ENCODE data around the gene BRSK2.
"Not testable (repeated sequence)": the region's sequence is repeated elsewhere in the genome, so short reads cannot be mapped to it uniquely, and the experiment has no call there.

BRSK2 gene

GRCh38 chr11:1503708-1504104 lies 114.0 kb downstream of the BRSK2 start:
- TF ChIP-seq GATA1 (IDR thresholded peaks at IDR 0.05; ENCODE audit: low read depth, low read length), result no peak
- TF ChIP-seq POLR2A (IDR thresholded peaks at IDR 0.05; ENCODE audit: low read length), result no peak
- DNase-seq, result no peak

DNA sequence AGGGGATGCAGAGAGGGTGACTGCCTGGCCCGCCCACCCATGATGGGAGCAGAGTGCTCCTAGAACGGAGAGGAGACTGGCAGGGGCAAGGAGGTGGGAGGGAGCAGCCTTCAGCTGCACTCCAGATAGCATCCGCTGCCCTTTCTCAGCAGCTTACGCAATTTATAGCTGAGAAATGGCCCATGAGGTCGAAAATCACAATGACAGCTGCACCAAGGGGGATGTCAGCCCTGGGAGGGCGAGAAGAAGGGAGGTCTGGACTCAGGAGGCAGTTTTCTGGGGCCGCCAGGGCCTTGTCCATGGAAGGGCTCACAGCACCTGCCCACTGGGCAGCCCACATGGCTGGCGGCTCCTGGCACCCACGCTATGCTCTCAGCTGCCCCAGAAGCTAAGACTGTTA lies 114.4 kb downstream of the BRSK2 start:
- TF ChIP-seq GATA1 (IDR thresholded peaks at IDR 0.05; ENCODE audit: low read depth, low read length), result no peak
- no peak for TF ChIP-seq POLR2A (IDR thresholded peaks at IDR 0.05; ENCODE audit: low read length)
- no peak for DNase-seq

DNA sequence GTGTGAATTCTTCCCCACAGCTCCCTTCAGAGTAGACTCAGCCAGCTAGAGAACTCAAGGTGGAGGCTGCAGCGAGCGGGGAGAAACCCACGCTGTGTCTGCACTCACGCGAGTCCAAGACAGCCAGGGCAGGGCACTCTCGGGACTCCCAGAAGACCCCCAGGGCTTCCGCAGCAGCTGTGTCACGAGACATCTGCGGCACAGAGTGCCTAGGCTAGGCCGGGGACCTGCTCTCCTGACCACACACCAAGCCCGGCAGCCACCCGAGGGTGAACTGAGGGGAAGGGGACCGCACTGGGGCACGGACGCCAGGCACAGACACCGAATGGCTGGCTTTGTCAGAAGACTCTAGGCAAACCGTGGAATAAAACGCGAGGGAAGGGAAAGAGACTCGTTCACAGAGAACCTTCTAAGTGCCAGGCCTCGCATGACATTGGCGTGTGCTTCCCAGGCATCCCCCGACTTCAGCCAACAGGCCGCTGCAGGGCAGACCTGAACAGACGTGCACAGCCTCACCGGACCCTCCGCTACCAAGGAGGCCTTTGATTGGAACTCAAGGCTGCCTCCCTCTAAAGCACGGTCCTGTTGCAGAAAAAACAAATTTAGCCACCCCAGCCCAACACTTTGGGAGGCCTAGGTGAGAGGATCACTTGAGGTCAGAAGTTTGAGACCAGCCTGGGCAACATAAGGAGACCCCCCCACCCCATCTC lies 115.0 kb downstream of the BRSK2 start:
- no peak for TF ChIP-seq POLR2A (IDR thresholded peaks at IDR 0.05; ENCODE audit: low read length)
- no peak for TF ChIP-seq GATA1 (IDR thresholded peaks at IDR 0.05; ENCODE audit: low read depth, low read length)
- no peak for DNase-seq

DNA sequence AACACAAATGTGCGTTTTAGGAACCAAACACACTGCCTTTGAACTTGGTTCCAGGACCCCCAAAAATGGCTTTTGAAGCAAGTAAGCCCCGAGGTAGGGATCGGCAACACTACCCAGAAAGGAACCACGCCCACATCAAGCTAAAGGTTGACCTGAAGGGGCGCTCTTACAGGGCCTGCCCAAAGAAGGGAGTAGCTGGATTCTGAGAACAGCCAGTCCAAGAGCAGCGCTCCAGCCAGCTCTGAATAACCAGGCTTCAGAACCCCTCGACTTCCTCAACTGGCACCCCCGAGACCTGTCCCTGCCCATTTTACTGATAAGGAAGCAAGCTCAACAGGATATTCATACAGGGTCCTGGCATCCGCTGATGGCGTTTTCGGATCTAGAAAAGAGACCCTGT lies 115.7 kb downstream of the BRSK2 start:
- DNase-seq, result no peak

GRCh38 chr11:1506981-1507380 lies 117.2 kb downstream of the BRSK2 start:
- no peak for TF ChIP-seq GATA1 (IDR thresholded peaks at IDR 0.05; ENCODE audit: low read depth, low read length)
- TF ChIP-seq POLR2A (IDR thresholded peaks at IDR 0.05; ENCODE audit: low read length), result no peak
- no peak for DNase-seq

More for the DNA sequence above, 115.7 kb downstream of the BRSK2 start:
- TF ChIP-seq POLR2A (IDR thresholded peaks at IDR 0.05; ENCODE audit: low read length) (no peak), GATA1 (IDR thresholded peaks at IDR 0.05; ENCODE audit: low read depth, low read length) (no peak)

GRCh38 chr11:1507381-1508140 lies 117.8 kb downstream of the BRSK2 start:
- TF ChIP-seq GATA1 (IDR thresholded peaks at IDR 0.05; ENCODE audit: low read depth, low read length) (no peak), POLR2A (IDR thresholded peaks at IDR 0.05; ENCODE audit: low read length) (no peak)
- no peak for DNase-seq

DNA sequence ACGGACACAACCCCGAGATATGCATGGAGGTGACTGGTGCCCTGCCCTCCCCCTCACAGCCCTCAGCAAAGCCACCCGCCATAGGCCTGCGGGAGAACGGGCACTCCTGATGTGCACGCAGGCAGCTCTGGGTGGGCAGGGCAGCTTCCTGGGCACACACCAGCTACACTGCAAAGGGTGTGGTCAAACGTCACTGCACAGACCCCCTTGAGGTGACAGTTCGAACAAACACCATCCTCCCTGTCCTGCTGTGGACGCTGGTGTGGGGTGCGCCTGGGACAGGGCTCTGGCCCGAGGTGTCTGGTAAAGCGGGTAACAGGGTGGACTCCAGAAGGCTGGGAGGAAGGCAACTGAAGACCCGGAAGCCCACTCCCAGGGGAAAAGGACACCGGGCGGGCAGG lies 118.8 kb downstream of the BRSK2 start:
- DNase-seq, result no peak
- no peak for TF ChIP-seq GATA1 (IDR thresholded peaks at IDR 0.05; ENCODE audit: low read depth, low read length)
- TF ChIP-seq POLR2A (IDR thresholded peaks at IDR 0.05; ENCODE audit: low read length), result no peak

- DNase-seq, result no peak
- no peak for TF ChIP-seq POLR2A (IDR thresholded peaks at IDR 0.05; ENCODE audit: low read length)
- no peak for TF ChIP-seq GATA1 (IDR thresholded peaks at IDR 0.05; ENCODE audit: low read depth, low read length)
These were observed 119.3 kb downstream of the BRSK2 start for GRCh38 chr11:1508986-1509385.

DNA sequence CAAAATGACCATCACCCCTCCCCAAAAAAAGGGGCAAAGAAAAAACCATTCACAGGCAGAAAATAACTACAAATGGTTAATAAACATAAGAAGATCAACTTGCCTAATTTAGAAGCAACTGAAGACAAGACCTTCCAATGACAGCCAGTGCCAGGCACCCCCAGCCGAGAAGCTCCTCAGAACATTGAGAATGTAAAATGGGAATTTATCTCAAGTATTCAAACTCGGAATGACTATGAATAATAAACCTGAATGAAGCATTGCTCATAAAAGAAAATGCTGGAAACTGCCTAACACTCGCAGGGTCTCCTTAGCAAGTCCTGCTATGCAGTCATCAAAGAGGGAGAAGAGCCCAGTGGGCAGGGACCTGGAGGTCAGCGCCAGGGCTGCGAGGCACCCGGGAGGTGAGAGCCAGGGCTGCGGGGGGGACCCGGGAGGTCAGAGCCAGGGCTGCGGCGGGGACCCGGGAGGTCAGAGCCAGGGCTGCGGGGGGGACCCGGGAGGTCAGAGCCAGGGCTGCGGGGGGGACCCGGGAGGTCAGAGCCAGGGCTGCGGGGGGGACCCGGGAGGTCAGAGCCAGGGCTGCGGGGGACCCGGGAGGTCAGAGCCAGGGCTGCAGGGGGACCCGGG lies 120.0 kb downstream of the BRSK2 start:
- no peak for TF ChIP-seq POLR2A (IDR thresholded peaks at IDR 0.05; ENCODE audit: low read length)
- no peak for DNase-seq

GRCh38 chr11:1510351-1510750 lies 120.6 kb downstream of the BRSK2 start:
- DNase-seq, result not testable (repeated sequence)

DNA sequence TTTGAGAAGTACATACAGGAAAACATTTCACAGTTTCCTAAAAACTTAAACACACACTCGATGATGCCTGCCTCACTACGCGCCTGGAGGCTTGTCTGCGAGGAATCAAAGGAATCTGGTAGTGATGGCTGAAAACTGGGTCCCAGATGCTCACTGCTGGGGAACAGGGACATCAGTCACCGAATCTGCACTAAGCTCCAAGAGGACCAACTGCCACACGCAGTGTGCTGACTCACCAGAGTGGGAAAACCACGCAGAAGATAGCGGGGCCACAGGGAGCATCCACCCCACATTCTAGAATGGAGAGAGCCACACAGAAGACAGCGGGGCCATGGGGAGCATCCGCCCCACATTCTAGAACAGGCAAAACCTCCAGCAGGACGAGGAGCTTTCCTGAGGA lies 121.2 kb downstream of the BRSK2 start:
- TF ChIP-seq POLR2A (IDR thresholded peaks at IDR 0.05; ENCODE audit: low read length), result no peak
- TF ChIP-seq GATA1 (IDR thresholded peaks at IDR 0.05; ENCODE audit: low read depth, low read length), result no peak
- no peak for DNase-seq

- no peak for DNase-seq
These were observed 122.3 kb downstream of the BRSK2 start for GRCh38 chr11:1511937-1512496.

More at GRCh38 chr11:1511937-1512496, 122.3 kb downstream of the BRSK2 start:
- no peak for TF ChIP-seq GATA1 (IDR thresholded peaks at IDR 0.05; ENCODE audit: low read depth, low read length)
- no peak for TF ChIP-seq POLR2A (IDR thresholded peaks at IDR 0.05; ENCODE audit: low read length)

Measured in erythroblast (primary cell).